SK-MEL-5 (cell line): ENCODE results near the gene FOXL2. TPM values are rescaled to one million over a fixed set of nuclear protein-coding genes. Genes with fewer than 3 reads are reported as not detected.

Experiments used
- DNase-seq: peaks from one replicate; pipeline ENCODE4 v3.0.0-alpha.2; 2016; ENCODE audit warnings: low read depth, low spot score
- in situ Hi-C: cut with HindIII; loops from 2 replicates; pipeline ENCODE4 v1.10.0; 2016; ENCODE audit warnings: low sequenced_read_pairs, high pct_unique_total_duplicates, low pct_unique_long_range_greater_than_20kb
- total RNA-seq: library from RNA; depleted of rRNA; stranded (reverse); fragments of >200 nt; shearing (Covaris generic); gene quantifications from 2 replicates; pipeline ENCODE4 v1.2.3, GENCODE V29; 2014; rRNA removed

Gene FOXL2
- total RNA-seq, 1 experiment from 2014 or later, result not detected

DNA sequence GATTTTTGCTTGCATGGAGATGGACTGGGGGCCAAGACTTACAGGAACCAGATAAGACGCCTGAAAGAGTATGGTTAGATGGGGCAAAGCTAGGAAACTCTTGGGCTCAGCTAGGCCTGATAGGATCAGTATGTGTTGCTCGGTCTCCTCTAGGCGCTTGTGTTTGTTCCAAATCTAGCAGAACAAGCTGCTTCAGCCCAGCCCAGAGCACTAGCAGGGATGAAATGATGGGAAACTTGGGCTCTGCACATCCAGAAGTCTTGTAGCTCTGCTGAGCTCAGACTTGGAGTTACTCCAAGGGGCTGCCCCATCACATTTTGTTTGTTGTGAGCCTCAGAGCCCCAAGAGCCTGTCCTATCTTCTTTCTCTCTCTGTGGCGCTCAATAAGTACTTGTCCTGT, 34.7 kb downstream of the FOXL2 start:
- no peak for DNase-seq
- in situ Hi-C loops, result loop anchor here (25.0 kb wide), 1 partner anchor 200 kb away; no protein-coding TSS in a partner anchor

DNA sequence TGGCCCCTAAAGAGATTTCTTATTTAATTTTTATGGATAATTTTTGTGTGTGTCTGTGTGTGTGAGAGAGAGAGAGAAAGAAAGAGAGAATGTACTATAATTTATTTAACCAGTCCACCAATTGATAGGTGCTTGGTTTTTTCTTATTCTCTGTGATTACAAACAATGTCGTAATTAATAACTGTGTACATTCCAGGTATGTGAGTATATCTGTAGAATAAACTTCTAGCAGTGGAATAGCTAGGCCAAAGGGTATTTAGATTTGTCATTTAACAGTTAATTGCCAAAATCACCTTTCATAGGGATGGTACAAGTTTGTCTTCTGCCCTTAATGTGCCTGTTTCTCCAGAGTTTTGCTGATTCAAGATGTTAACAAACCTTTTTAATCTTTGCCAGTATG, 35.3 kb downstream of the FOXL2 start:
- no peak for DNase-seq
- in situ Hi-C loops, result loop anchor here (25.0 kb wide), 1 partner anchor 199 kb away; no protein-coding TSS in a partner anchor

DNA sequence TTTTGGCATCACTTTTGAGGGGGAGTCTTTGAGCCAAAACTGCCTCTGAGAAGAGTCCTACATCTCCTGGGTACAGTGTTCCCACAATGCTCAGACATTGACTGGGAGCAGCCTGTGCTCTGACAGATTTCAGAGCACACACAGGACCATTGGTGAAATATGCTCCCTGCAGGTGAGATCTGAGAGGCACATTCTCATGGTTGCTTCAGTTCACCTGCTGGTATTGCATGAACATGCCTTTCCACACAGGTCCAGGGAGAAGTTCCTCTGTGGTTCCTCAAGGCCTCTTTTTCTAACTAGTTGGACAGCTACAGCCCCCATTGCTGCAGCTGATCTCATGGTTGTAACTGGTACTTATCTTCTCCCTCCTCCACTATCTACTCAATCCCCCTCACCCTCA, 37.0 kb downstream of the FOXL2 start:
- no peak for DNase-seq
- in situ Hi-C loops, result loop anchor here (25.0 kb wide), 1 partner anchor 198 kb away; no protein-coding TSS in a partner anchor

DNA sequence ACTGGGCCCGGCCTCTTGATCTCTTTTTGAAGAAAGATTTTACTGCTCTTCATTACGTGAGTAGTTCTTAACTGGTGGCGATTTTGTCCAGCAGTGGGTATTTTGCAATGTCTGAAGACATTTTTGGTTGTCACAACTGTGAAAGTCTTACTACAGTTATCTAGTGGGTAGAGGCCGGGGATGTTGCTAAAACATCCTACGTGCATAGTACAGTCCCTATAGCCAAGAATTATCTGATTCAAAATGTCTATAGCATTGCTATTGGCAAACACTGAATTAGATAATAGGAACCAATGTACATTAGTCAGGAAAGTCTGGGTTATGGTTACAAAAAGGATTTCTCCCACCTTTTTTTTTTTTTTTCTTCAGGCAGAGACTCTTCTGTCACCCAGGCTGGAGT, 38.1 kb downstream of the FOXL2 start:
- in situ Hi-C loops, result loop anchor here (25.0 kb wide), 1 partner anchor 197 kb away; no protein-coding TSS in a partner anchor
- DNase-seq, result no peak

DNA sequence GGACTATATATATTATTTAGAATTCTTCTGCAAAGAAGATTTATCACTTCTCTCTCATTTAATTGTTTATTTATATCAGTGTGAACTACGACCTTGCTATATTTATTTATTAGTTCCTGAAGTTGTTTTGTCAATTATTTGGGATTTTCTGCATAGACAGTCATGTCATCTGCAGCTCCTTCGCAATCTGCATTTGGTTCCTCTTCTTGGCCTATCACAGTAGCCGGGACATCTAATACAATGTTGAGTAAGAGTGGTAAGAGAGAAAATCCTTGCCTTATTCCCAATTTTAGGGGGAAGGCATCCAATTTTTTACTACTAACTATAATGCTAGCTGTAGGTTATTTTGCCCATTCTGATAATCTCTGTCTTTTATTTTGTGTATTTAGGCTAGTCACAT, 39.4 kb downstream of the FOXL2 start:
- in situ Hi-C loops, result loop anchor here (25.0 kb wide), 1 partner anchor 195 kb away; no protein-coding TSS in a partner anchor
- no peak for DNase-seq

DNA sequence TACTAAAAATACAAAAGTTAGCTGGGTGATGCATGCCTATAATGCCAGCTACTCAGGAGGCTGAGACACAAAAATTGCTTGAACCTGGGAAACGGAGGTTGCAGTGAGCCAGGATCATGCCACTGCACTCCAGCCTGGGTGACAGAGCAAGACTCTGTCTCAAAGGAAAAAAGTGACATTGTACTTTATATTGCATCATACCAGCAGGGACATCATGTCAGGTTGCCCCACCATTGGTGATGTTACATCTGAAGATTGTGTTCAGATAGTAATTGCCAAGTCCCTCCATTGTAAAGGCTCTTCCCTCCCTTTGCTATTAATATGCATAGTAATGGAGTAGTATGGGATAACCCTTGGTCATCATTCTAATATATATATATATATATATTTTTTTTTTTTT, 44.8 kb downstream of the FOXL2 start:
- in situ Hi-C loops, result loop anchor here (25.0 kb wide), 1 partner anchor 190 kb away; no protein-coding TSS in a partner anchor
- DNase-seq, result no peak

DNA sequence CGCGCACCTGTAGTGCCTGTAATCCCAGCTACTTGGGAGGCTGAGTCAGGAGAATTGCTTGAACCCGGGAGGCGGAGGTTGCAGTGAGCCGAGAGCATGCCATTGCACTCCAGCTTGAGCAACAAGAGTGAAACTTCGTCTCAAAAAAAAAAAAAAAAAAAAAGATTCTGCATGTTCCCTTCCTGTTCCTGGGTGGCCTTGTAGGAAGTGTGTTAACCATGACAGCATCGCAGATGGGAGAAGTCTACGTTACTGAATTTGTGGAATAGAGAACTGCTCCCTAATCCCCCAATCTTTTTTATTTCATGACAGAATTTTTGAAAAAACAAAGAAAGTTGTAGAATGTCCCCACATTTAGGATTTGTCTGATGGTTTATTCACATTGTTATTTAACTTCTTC, 45.4 kb downstream of the FOXL2 start:
- in situ Hi-C loops, result loop anchor here (25.0 kb wide), 1 partner anchor 189 kb away; no protein-coding TSS in a partner anchor
- no peak for DNase-seq

DNA sequence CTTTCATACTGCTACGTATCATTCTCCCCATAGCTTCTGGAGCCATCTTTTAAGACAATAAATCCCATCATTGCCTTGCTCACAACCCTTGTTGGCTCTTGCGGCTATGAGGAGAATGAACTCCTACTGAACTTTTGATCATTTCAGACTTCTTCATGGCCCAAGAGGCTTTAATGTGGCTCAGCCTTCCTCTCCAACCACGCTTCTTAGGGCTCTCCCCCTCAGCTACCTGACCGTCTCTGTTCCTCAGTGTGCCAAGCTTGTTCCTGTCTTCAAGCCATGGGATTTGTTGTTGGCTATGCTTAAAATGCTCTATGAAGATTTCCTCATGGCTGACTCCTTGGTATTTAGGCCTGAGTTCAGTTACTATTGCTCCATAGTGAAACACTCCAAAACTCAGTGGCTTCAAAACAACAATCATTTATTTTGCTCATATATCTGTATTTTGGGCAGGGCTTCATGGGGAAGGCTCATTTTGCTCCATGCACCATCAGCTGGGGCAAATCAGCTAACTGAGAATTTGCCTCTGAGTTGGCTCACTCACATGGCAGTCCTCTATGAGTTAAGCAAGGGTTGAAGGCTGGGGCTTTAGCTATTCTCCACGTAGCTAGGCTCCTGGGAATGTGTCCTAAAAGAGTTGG, 47.5 kb downstream of the FOXL2 start:
- in situ Hi-C loops, result no loop called here
- DNase-seq, result no peak

DNA sequence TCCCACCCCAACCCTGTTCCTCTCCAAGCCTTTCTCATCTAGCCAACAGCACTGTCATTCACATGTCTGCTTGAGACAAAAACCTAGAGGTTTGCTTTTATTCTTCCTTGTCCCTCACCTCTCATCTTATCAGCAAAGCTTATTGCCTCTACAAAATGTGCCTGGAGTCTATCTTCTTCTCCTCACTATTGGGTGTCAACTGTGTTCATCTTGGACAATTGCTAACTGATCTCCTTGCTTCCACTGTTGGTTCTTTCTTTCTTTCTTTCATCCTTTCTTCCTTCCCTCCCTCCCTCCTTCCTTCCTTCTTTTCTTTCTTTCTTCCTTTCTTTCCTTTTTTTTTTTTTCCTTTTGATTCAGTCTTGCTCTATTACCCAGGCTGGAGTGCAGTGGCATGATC, 48.2 kb downstream of the FOXL2 start:
- DNase-seq, result no peak
- in situ Hi-C loops, result no loop called here

DNA sequence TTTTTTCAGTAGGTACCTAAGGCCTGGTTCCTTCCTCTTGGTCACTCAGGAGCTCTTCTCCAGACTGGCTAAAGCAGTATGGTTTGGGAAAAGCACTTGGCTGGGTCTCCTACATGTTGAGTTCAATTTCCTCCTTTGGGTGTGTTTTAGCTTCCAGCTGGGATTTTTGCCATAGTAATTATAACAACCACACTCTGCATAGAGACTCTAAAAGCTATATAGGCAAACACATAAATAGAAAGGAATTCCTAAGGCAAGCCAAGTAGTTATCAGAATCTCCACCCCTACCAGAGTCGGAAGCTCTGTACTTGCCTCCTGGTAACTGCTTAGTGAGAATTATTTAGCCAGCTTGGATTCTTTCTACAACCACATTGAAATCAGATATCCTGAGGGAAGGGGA, 48.6 kb downstream of the FOXL2 start:
- DNase-seq, result no peak
- in situ Hi-C loops, result no loop called here

Other genes starting within 250 kb of the FOXL2 start
- 33.6 and 36.6 TPM in 2 replicates for gene PIK3CB, start 112.2 kb downstream of the FOXL2 start, total RNA-seq
- gene FOXL2NB, start 80 bp upstream of the FOXL2 start, total RNA-seq, result not detected in 2 replicates
- gene PRR23A, start 59.1 kb upstream of the FOXL2 start, total RNA-seq, result not detected in 2 replicates
- 0.05 TPM in 1 of 2 replicates, not detected in the other for gene PRR23B, start 73.8 kb upstream of the FOXL2 start, total RNA-seq
- not detected in 2 replicates for gene PRR23C, start 97.8 kb upstream of the FOXL2 start, total RNA-seq